NCI-H2171 treated with DMSO at 0.1 percent for 48 hours (cell line): Measurements from ENCODE around the gene ITGB7.
"Not testable (repeated sequence)": the region's sequence is repeated elsewhere in the genome, so short reads cannot be mapped to it uniquely, and the experiment has no call there.

Experiments
- DNase-seq: peaks from one replicate; lab custom pipeline; 2025; lab: John Stamatoyannopoulos, UW

ITGB7 gene

GRCh38 chr12:53217051-53217930 is 10.2 kb upstream of the ITGB7 start:
- no peak for DNase-seq

GRCh38 chr12:53215497-53215896 is 8.4 kb upstream of the ITGB7 start:
- DNase-seq: no peak

- DNase-seq: no peak
Measured at GRCh38 chr12:53214687-53215455, 7.8 kb upstream of the ITGB7 start.

- DNase-seq: no peak
Measured at GRCh38 chr12:53214221-53214620, 7.2 kb upstream of the ITGB7 start.

GRCh38 chr12:53213348-53213747 is 6.3 kb upstream of the ITGB7 start:
- DNase-seq: peak; percentile 72

- DNase-seq: no peak
Measured at GRCh38 chr12:53212931-53213330, 5.9 kb upstream of the ITGB7 start.

GRCh38 chr12:53211476-53212381 is 4.7 kb upstream of the ITGB7 start:
- no peak for DNase-seq

- no peak for DNase-seq
Measured at GRCh38 chr12:53210843-53211242, 3.8 kb upstream of the ITGB7 start.

GRCh38 chr12:53208877-53209463 is 1.9 kb upstream of the ITGB7 start:
- DNase-seq: no peak

GRCh38 chr12:53208435-53208834 is 1.4 kb upstream of the ITGB7 start:
- DNase-seq: no peak

- DNase-seq: no peak
Measured at GRCh38 chr12:53205747-53206419, 1.2 kb downstream of the ITGB7 start.

GRCh38 chr12:53204351-53204750 is 2.7 kb downstream of the ITGB7 start:
- no peak for DNase-seq

GRCh38 chr12:53202316-53202715 is 4.7 kb downstream of the ITGB7 start:
- DNase-seq: not testable (repeated sequence)

- DNase-seq: no peak
Measured at GRCh38 chr12:53201639-53202038, 5.4 kb downstream of the ITGB7 start.

- DNase-seq: no peak
Measured at GRCh38 chr12:53201177-53201541, 5.9 kb downstream of the ITGB7 start.

- DNase-seq: no peak
Measured at GRCh38 chr12:53200458-53201176, 6.4 kb downstream of the ITGB7 start.

- no peak for DNase-seq
Measured at GRCh38 chr12:53200107-53200457, 7.0 kb downstream of the ITGB7 start.

- no peak for DNase-seq
Measured at GRCh38 chr12:53199700-53200099, 7.4 kb downstream of the ITGB7 start.

- DNase-seq: no peak
Measured at GRCh38 chr12:53198486-53199110, 8.5 kb downstream of the ITGB7 start.

- no peak for DNase-seq
Measured at GRCh38 chr12:53197011-53197640, 9.9 kb downstream of the ITGB7 start.
